ENCODE data around the gene TSHR. TPM values are rescaled to one million over a fixed set of nuclear protein-coding genes. Genes with fewer than 3 reads are reported as not detected.

TSHR gene
- total RNA-seq, 1 experiment from 2014 or later, result not detected

DNA sequence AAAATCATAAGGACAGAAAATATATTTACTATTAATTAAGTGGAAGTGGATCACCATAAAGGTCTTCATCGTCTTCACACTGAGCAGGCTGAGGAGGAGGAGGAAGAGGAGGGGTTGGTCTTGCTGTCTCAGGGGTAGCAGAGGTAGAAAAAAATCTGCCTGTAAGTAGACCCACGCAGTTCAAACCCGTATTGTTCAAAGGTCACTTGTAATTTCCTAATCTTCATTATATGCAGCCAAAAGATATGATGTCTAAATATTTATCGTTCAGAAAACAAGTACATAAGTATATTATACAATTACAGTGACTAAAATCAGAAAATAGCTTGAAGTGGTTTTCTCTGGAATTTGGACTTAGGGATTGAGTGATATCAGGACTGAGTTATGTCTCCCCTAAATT lies 193.2 kb downstream of the TSHR start:
- intact Hi-C loops (cut with micrococcal nuclease), result no loop called here
- CTCF ChIA-PET, result interaction anchor here (1.3 kb wide), 1 partner anchor 15 kb away, joined by 4 read pairs; no protein-coding TSS in a partner anchor
- no peaks in the 10 kb centered on the region for H3K4me1 Mint-ChIP-seq (ENCODE audit: insufficient read depth, unreplicated experiment)
- BruUV-seq (replicated peaks), result no TSS peak
- no peak overlapping the region for H3K27ac Mint-ChIP-seq (ENCODE audit: low read depth, unreplicated experiment)
- POLR2A ChIA-PET, result no interaction called here
- TF ChIP-seq, protein P1, sequence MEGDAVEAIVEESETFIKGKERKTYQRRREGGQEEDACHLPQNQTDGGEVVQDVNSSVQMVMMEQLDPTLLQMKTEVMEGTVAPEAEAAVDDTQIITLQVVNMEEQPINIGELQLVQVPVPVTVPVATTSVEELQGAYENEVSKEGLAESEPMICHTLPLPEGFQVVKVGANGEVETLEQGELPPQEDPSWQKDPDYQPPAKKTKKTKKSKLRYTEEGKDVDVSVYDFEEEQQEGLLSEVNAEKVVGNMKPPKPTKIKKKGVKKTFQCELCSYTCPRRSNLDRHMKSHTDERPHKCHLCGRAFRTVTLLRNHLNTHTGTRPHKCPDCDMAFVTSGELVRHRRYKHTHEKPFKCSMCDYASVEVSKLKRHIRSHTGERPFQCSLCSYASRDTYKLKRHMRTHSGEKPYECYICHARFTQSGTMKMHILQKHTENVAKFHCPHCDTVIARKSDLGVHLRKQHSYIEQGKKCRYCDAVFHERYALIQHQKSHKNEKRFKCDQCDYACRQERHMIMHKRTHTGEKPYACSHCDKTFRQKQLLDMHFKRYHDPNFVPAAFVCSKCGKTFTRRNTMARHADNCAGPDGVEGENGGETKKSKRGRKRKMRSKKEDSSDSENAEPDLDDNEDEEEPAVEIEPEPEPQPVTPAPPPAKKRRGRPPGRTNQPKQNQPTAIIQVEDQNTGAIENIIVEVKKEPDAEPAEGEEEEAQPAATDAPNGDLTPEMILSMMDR (IDR thresholded peaks at IDR 0.05; ENCODE audit: unreplicated experiment), result no peak
- H3K4me3 Mint-ChIP-seq (ENCODE audit: unreplicated experiment), result no peak overlapping the region
- no peak for DNase-seq (ENCODE audit: unreplicated experiment)
- no peaks in the 10 kb centered on the region for H3K36me3 Mint-ChIP-seq (ENCODE audit: insufficient read depth, unreplicated experiment)
- H3K9me3 Mint-ChIP-seq (ENCODE audit: unreplicated experiment), result no peaks in the 10 kb centered on the region
- no peaks in the 10 kb centered on the region for H3K27me3 Mint-ChIP-seq (ENCODE audit: insufficient read depth, unreplicated experiment)

DNA sequence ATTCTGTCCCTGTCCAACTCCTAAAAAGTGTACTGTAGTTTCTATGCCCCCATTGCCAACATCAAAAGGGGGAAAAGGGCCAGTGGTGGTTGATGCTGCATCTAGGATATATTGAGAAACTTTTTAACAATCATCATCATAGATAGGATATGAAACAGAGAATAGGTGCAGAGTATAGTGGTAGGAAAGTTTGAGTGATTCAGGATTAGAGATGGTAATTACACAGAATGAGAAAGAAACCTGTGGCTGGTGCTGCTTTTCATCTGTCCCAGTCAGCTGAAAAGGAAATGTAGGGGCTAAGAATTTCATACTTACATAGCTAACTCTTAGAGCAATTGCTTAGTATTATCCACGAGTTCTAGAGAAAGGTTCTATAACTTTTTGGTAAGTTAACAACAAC lies 197.8 kb downstream of the TSHR start:
- no peaks in the 10 kb centered on the region for H3K36me3 Mint-ChIP-seq (ENCODE audit: insufficient read depth, unreplicated experiment)
- BruUV-seq (replicated peaks), result no TSS peak
- no peak for DNase-seq (ENCODE audit: unreplicated experiment)
- H3K27me3 Mint-ChIP-seq (ENCODE audit: insufficient read depth, unreplicated experiment), result no peaks in the 10 kb centered on the region
- ChIA-PET CTCF (interaction anchor here (0.7 to 2.2 kb wide), 3 partner anchors 10 to 20 kb away, joined by 3 to 14 read pairs (median 3); no protein-coding TSS in a partner anchor), POLR2A (no interaction called here)
- TF ChIP-seq, protein P1 (IDR thresholded peaks at IDR 0.05; ENCODE audit: unreplicated experiment), result no peak
- intact Hi-C loops (cut with micrococcal nuclease), result no loop called here
- no peak overlapping the region for H3K4me3 Mint-ChIP-seq (ENCODE audit: unreplicated experiment)
- H3K4me1 Mint-ChIP-seq (ENCODE audit: insufficient read depth, unreplicated experiment), result no peaks in the 10 kb centered on the region
- no peaks in the 10 kb centered on the region for H3K9me3 Mint-ChIP-seq (ENCODE audit: unreplicated experiment)
- no peak overlapping the region for H3K27ac Mint-ChIP-seq (ENCODE audit: low read depth, unreplicated experiment)

DNA sequence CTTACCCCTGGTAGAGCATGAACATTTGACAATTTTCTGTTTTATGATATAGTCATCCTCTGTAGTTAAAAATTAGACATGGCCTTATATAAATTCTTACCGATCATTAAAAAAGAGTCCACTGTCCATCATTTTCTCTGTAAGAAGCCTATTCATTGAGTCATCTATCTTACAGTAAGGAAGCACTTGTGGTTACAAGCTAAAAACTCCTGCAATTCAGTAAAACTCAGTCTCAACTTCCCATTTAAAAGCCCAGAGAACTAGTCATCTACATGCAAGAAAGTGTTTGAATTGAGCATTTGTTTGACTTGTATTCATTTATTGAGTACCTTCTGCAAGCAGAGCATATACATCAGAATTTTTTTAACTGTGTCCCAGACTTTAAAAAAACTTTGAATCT lies 202.0 kb downstream of the TSHR start:
- Mint-ChIP-seq H3K4me3 (ENCODE audit: unreplicated experiment) (no peak overlapping the region), H3K9me3 (ENCODE audit: unreplicated experiment) (no peaks in the 10 kb centered on the region), H3K4me1 (ENCODE audit: insufficient read depth, unreplicated experiment) (no peaks in the 10 kb centered on the region), H3K36me3 (ENCODE audit: insufficient read depth, unreplicated experiment) (no peaks in the 10 kb centered on the region), H3K27ac (ENCODE audit: low read depth, unreplicated experiment) (no peak overlapping the region), H3K27me3 (ENCODE audit: insufficient read depth, unreplicated experiment) (no peaks in the 10 kb centered on the region)
- ChIA-PET POLR2A (interaction anchor here (0.6 kb wide), 1 partner anchor 60 kb away, joined by 3 read pairs; no protein-coding TSS in a partner anchor), CTCF (interaction anchor here (5.5 kb wide), 1 partner anchor 14 kb away, joined by 46 read pairs; no protein-coding TSS in a partner anchor)
- no peak for DNase-seq (ENCODE audit: unreplicated experiment)
- TF ChIP-seq, protein P1 (IDR thresholded peaks at IDR 0.05; ENCODE audit: unreplicated experiment), result no peak
- intact Hi-C loops (cut with micrococcal nuclease), result no loop called here
- BruUV-seq (replicated peaks), result no TSS peak

DNA sequence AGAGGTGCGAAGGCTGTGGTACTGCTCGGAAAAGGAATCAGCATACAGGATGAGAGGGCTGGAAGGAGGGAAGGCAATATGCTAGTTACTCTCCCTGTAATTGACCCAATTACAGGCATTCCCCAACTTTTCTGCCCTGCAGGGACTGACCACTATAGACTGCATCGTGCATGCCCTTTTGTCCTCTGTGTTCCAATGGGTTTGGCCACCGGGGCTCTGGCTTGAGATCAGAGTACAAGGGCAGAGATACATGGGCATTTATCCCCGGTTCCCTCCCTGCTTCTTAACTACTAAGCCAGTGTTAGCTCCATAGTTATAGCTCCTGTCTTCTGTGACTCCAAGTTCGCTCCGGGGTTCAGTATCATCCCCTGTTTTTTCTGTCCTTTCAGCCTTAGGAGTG lies 205.7 kb downstream of the TSHR start:
- Mint-ChIP-seq H3K4me1 (ENCODE audit: insufficient read depth, unreplicated experiment) (peaks cover 14% of the 10 kb centered on the region), H3K36me3 (ENCODE audit: insufficient read depth, unreplicated experiment) (no peaks in the 10 kb centered on the region), H3K9me3 (ENCODE audit: unreplicated experiment) (no peaks in the 10 kb centered on the region), H3K27ac (ENCODE audit: low read depth, unreplicated experiment) (no peak overlapping the region), H3K4me3 (ENCODE audit: unreplicated experiment) (no peak overlapping the region), H3K27me3 (ENCODE audit: insufficient read depth, unreplicated experiment) (no peaks in the 10 kb centered on the region)
- TF ChIP-seq, protein P1 (IDR thresholded peaks at IDR 0.05; ENCODE audit: unreplicated experiment), result no peak
- CTCF ChIA-PET, result interaction anchor here (0.6 to 6.2 kb wide), 5 partner anchors 10 to 1786 kb away, joined by 3 to 76 read pairs (median 32); partner anchors contain the start of gene TSHR
- POLR2A ChIA-PET, result no interaction called here
- no TSS peak for BruUV-seq (replicated peaks)
- DNase-seq (ENCODE audit: unreplicated experiment), result no peak
- intact Hi-C loops (cut with micrococcal nuclease), result no loop called here

All from MCF 10A (cell line).